ENCODE measurements around the gene NOVA1. TPM values are rescaled to one million over a fixed set of nuclear protein-coding genes. Genes with fewer than 3 reads are reported as not detected.

The NOVA1 gene
- total RNA-seq, 1 donor from 2014 or later: 119 TPM

- H3K27ac Mint-ChIP-seq (ENCODE audit: unreplicated experiment): no peak overlapping the region
- no peaks in the 10 kb centered on the region for H3K27me3 Mint-ChIP-seq (ENCODE audit: unreplicated experiment)
- H3K36me3 Mint-ChIP-seq (ENCODE audit: unreplicated experiment): no peaks in the 10 kb centered on the region
- DNase-seq: no peak
- peaks cover 8% of the 10 kb centered on the region for H3K4me1 Mint-ChIP-seq (ENCODE audit: low read depth, unreplicated experiment)
- TF ChIP-seq, protein P1, sequence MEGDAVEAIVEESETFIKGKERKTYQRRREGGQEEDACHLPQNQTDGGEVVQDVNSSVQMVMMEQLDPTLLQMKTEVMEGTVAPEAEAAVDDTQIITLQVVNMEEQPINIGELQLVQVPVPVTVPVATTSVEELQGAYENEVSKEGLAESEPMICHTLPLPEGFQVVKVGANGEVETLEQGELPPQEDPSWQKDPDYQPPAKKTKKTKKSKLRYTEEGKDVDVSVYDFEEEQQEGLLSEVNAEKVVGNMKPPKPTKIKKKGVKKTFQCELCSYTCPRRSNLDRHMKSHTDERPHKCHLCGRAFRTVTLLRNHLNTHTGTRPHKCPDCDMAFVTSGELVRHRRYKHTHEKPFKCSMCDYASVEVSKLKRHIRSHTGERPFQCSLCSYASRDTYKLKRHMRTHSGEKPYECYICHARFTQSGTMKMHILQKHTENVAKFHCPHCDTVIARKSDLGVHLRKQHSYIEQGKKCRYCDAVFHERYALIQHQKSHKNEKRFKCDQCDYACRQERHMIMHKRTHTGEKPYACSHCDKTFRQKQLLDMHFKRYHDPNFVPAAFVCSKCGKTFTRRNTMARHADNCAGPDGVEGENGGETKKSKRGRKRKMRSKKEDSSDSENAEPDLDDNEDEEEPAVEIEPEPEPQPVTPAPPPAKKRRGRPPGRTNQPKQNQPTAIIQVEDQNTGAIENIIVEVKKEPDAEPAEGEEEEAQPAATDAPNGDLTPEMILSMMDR (IDR thresholded peaks at IDR 0.05; ENCODE audit: partially characterized antibody, unreplicated experiment): no peak
- H3K9me3 Mint-ChIP-seq (ENCODE audit: unreplicated experiment): peaks cover 2% of the 10 kb centered on the region
- H3K4me3 Mint-ChIP-seq (ENCODE audit: unreplicated experiment): no peak overlapping the region
Observed at GRCh38 chr14:26500028-26500427, 97.8 kb downstream of the NOVA1 start.

GRCh38 chr14:26499546-26499945 lies 98.3 kb downstream of the NOVA1 start:
- TF ChIP-seq, protein P1 (IDR thresholded peaks at IDR 0.05; ENCODE audit: partially characterized antibody, unreplicated experiment): no peak
- no peak for DNase-seq
- Mint-ChIP-seq H3K36me3 (ENCODE audit: unreplicated experiment) (no peaks in the 10 kb centered on the region), H3K4me1 (ENCODE audit: low read depth, unreplicated experiment) (peaks cover 6% of the 10 kb centered on the region), H3K27ac (ENCODE audit: unreplicated experiment) (no peak overlapping the region), H3K27me3 (ENCODE audit: unreplicated experiment) (no peaks in the 10 kb centered on the region), H3K4me3 (ENCODE audit: unreplicated experiment) (no peak overlapping the region), H3K9me3 (ENCODE audit: unreplicated experiment) (peaks cover under 1% of the 10 kb centered on the region)

DNA sequence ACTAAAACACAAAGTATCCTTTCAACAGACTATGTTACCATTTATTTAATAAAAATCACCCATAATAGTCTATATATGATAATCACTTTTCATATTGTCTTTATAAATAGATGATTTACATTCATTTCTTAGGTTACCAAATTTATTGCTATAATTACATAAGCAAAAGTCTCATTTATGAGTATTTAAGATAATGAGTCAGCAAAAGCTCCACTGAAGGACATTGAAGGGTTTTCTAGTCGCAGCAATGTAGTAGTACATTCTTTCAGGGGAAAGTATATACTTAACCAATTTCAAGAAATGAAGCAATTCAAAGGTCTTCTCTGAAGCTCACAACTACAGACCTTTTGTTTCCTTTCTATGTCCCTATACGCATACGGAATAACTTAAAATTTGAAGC lies 110.9 kb downstream of the NOVA1 start:
- H3K36me3 Mint-ChIP-seq (ENCODE audit: unreplicated experiment): no peaks in the 10 kb centered on the region

DNA sequence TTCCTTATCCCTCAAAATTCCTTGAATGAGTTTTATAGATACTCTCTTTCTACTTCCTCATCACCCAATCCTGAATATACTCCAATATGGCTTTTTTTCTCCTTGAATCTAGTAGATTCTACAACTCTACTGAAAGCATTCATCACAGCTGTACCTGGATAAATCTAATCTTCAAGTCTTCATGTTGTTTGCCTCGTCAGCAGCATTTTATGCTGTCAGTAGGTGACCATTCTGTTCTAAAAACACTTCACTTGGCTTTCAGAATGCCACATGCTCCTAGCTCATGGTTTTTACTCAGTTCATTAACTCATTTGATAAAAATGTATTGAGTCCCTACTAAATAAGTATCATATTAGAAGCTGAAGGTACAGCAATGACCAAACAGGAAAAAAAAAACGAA lies 113.3 kb downstream of the NOVA1 start:
- H3K27ac Mint-ChIP-seq (ENCODE audit: unreplicated experiment): no peak overlapping the region
- H3K9me3 Mint-ChIP-seq (ENCODE audit: unreplicated experiment): no peaks in the 10 kb centered on the region
- TF ChIP-seq, protein P1 (IDR thresholded peaks at IDR 0.05; ENCODE audit: partially characterized antibody, unreplicated experiment): no peak
- no peak overlapping the region for H3K4me3 Mint-ChIP-seq (ENCODE audit: unreplicated experiment)
- no peaks in the 10 kb centered on the region for H3K36me3 Mint-ChIP-seq (ENCODE audit: unreplicated experiment)
- H3K27me3 Mint-ChIP-seq (ENCODE audit: unreplicated experiment): no peaks in the 10 kb centered on the region
- DNase-seq: no peak
- peaks cover 7% of the 10 kb centered on the region for H3K4me1 Mint-ChIP-seq (ENCODE audit: low read depth, unreplicated experiment)

More for the DNA sequence above, 110.9 kb downstream of the NOVA1 start:
- Mint-ChIP-seq H3K27ac (ENCODE audit: unreplicated experiment) (no peak overlapping the region), H3K9me3 (ENCODE audit: unreplicated experiment) (no peaks in the 10 kb centered on the region), H3K27me3 (ENCODE audit: unreplicated experiment) (no peaks in the 10 kb centered on the region), H3K4me1 (ENCODE audit: low read depth, unreplicated experiment) (peaks cover 3% of the 10 kb centered on the region), H3K4me3 (ENCODE audit: unreplicated experiment) (no peak overlapping the region)
- TF ChIP-seq, protein P1 (IDR thresholded peaks at IDR 0.05; ENCODE audit: partially characterized antibody, unreplicated experiment): no peak
- no peak for DNase-seq

DNA sequence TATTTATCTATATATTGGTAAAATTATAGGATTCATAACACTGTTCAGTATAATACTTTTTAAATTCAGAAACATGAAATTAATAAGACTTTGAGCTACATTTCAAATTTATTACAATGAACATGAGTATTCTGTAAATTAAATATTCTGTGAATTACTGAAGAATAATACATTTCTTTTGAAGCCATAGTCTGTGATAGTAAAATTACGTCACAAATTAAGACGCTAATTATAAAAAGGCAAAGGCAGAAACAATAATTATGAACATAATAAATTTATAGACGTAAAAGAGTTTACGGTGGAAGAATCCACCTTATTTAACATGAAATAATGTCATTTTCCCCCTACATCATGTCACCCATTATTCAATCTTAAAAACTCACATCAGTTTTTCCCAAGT lies 118.9 kb downstream of the NOVA1 start:
- Mint-ChIP-seq H3K36me3 (ENCODE audit: unreplicated experiment) (no peaks in the 10 kb centered on the region), H3K27ac (ENCODE audit: unreplicated experiment) (no peak overlapping the region), H3K9me3 (ENCODE audit: unreplicated experiment) (no peaks in the 10 kb centered on the region), H3K4me1 (ENCODE audit: low read depth, unreplicated experiment) (peaks cover 10% of the 10 kb centered on the region), H3K4me3 (ENCODE audit: unreplicated experiment) (no peak overlapping the region), H3K27me3 (ENCODE audit: unreplicated experiment) (no peaks in the 10 kb centered on the region)
- TF ChIP-seq, protein P1 (IDR thresholded peaks at IDR 0.05; ENCODE audit: partially characterized antibody, unreplicated experiment): no peak
- DNase-seq: no peak
